Renal cortical epithelial cell (primary cell): ENCODE data around the gene RABGGTA. TPM values are rescaled to one million over a fixed set of nuclear protein-coding genes. Genes with fewer than 3 reads are reported as not detected.

Experiments
- DNase-seq: peaks from one replicate; pipeline ENCODE4 v3.0.0-alpha.2; 2011; ENCODE audit warnings: low read depth
- total RNA-seq: library from RNA; depleted of rRNA; stranded (reverse); fragments of >200 nt; gene quantifications from 2 replicates; pipeline ENCODE4 v1.2.3, GENCODE V29; 2014

RABGGTA gene
- total RNA-seq, 1 donor from 2014 or later: 25.2 TPM

DNA sequence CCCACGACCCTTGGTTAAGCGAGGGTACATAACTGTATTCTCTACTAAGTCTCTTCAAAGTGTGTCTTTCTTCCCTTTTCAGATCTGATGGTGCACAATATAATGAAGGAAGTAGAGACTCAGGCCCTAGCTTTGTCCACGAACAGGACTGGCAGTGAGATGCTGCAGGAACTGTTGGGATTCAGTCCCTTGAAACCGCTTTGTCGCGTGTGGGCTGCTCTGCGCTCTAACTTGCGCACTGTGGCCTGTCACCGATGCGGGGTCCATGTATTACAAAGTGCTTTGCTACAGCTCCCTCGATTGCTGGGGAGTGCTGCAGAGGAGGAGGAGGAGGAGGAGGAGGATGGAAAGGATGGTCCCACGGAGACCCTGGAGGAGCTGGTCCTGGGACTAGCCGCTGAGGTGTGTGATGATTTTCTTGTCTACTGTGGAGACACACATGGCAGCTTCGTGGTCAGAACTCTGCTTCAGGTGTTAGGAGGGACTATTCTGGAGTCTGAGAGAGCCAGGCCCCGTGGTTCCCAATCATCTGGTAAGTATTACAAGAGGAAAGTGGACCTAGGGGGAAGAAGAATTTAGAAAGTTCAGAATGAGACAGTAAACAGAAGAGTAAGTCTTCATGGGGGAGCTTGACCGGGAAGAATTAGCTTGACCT is 29.1 kb upstream of the RABGGTA start:
- no peak for DNase-seq

DNA sequence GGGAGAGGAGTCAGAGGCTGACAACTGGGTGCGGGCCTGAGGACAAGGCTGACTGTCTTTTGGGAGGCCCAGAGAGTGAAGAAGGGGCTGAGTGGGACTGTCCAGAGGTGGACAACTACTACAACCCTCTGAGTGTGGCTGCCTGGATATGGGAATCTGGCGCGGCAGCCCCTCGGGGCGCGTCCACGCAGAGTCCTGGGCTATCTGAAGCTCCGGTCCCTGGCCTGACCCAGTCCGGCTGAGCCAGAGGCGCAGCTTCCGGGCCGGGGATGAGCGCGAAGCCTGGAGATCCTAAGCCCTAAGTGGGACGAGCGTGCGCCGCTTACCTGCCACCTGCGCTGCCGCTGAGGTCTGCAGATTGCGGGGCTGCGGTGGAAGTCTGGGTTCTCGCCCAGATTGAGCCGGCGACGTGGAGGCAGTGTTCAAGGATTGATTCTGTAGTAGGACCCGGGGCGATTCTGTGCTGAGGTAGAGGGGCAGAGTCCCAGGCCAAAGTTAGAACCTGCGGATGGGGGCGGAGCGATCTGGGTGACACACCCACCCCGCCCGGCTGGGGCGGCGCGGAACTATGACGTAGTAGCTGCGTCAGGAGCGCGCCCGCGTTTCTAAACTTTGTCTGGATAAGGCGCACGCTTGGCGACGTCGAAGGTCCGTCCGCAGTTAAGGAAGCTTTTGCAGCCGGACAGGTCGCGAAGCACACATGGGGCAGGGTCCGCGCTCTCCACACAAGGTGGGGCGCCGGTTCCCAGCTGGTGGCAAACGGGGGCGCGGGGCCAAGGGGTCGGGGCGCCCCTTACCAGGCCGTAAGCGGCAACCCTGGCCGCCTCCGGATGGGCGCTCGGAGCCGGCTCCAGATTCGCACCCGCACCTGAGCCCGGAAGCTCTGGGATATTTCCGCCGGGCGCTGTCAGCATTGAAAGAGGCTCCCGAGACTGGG is 28.1 kb upstream of the RABGGTA start, which contains the start of the genes DHRS1 and NOP9:
TSS of gene DHRS1 (minus strand) at position 526 of the 937 bp plus-strand sequence. CDS start 674 bp downstream, outside the sequence.
TSS of gene NOP9 (plus strand) at position 596 of the 937 bp plus-strand sequence. CDS start at position 701, 105 bp downstream.
- peak; percentile 68 for DNase-seq

DNA sequence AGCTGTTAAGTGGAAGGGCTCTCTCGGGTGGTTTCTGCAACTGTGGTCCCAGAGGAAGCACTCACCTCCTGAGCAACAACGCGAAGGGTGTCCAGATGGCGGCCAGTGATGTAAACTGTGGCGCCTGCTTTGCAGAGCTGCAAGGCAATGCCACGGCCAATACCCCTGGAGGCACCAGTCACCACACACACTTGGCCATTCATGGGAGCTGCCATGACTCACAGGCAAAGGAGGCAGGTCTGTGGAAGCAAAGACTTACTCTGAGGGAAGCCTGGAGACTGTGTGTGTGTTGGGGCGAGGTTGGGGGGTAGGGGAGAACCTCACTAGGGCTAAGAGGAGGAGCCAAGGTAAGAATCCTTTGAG is 27.5 kb upstream of the RABGGTA start:
- peak; percentile 73 for DNase-seq

DNA sequence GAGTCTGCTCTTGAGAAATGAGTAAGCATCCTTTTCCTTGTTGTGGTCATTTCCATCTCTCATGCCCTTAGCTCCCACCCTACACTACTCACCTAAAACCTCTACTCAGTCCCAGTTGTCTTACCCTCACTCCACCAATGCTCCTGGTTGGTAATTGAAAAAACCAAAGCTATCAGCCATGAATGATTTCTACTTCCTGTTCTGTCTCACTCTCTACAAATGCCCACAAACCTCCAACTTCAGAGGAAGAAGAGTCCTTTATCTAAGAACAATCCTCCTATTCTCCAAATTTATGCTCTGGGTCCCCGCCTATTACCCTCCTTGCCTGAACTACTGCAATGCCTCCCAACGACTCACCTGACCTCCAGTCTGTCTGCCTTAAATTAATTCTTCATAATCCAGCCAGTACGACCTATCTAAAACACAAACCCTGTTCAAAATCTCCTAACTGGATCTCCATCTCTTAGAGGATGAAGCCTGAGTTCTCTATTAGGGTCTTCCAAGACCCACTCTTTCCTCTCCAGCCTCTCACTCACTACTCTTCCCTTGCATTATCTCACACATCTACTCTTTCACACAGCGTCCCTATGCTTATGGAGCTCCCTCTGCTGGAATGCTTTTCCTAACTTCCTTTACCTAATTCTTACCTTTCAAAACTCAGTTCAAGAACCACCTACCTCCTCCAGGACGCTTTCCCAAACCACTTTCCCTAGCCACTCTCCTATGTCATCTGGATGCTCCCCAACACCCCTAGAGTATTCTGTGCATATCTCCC is 26.0 kb upstream of the RABGGTA start:
- peak; percentile 49 for DNase-seq

DNA sequence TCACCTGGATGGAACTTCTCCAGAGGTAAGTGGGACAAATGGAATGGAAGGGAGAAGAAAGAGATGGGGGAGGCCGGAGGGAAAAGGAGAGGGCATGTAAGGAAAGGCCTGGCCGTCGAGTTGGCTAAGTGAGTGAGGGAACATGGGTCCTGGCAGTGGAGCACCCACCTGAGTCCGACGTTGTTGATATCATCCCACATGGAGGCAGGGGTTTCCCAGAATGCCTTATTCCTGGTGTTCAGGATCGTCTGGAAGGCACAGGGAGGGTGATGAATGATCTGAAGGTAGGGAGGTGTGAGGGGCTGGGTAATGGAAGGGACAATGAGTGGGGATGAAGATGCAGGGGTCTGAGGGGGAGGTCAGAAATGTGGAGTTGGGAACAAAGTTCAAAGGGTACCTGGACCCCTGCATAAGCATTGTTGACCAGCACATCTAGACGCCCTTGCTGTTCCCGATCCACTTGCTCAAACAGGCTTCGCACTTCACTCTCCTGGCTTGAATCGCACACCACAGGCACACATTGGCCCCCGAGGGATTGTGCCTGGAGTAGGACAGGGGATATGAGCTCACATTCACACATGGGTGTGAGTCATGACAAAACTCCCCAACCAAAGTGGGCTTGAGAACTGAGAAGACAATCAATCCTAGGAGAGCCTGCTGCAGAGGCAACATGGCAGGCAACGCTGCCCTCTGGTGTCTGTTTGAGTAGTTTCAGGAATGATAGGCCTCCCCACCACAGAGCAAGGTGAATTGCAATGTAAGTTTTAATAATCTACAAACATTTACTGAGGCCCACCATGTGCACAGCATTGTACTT is 25.2 kb upstream of the RABGGTA start:
- DNase-seq: peak; percentile 89

DNA sequence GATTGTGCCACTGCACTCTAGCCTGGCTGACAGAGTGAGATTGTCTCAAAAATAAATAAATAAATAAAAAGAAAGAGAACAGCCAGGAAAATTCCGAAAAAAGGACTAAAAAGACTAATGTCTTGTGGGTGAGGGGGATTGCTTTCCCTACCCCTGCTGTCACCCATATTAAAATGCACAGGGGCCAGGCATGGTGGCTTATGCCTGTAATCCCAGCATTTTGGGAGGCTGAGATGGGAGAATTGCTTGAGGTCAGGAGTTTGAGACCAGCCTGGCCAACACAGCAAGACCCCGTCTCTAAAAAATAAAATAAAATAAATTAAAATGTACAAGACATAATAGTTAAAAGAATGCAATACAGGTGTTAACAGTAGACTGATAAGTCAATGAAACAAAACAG is 22.1 kb upstream of the RABGGTA start:
- no peak for DNase-seq

DNA sequence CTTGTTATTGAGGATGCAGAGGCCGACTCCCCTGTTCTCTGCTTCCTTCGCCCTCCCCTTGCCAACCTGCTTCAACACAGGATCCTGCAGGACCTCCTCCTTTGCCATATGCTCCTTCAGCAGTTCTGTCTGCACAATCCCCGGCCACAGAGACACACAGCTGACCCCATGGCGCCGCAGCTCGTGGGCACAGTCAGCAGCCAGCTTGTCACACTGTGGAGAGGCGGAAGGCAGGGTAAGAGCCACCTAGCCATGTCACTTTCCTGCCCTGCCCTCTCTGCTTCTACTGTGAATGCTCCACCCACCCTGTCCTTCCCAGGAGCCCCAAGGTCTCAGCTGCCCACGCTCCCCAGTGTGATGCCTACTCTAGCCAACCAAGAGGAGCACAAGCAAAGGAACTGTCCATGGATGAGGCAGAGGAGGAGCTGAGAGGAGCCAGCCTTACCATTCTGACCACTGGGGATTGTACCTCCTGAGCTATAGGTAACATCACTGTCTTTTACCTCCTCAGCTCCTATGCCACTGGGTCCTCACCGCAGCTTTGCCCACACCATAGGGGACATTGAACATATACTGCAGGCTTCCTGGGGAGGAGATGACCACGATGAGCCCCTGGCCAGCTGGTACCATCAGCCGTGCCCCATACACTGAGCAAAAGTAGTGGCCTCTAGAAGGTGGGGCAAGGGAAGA is 20.9 kb upstream of the RABGGTA start:
- DNase-seq: no peak

DNA sequence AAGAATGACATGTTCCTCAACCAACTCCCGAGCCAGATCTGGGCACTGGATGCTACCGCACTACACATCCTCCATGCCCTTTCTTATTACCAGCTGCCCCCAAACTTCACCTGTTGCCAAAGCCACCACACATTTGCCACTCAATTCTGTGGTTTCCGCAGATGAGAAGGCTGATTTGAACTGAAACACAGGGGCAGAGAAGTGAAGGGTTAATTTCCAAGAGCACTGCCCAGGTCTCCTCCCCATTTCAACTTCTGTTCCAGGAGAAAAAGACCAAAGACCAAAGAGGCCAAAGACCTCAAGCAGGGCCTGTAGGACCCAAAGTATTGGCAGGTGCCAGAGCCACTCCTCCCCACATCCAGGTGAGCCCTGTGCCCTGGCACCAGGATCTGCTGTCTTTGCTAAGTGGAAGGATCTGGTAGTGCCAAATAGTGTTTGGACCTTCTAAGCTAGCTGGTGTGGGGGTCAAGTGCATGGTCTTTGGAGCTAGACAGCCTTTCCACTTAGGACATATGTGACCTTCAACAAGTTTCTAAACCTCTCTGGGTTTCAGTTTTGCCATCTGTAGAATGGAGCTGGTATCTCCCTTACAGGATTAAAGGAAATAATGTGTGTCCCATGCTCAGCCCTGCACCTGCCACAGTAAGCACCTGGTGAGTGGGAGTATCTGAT is 20.2 kb upstream of the RABGGTA start:
- DNase-seq: no peak

DNA sequence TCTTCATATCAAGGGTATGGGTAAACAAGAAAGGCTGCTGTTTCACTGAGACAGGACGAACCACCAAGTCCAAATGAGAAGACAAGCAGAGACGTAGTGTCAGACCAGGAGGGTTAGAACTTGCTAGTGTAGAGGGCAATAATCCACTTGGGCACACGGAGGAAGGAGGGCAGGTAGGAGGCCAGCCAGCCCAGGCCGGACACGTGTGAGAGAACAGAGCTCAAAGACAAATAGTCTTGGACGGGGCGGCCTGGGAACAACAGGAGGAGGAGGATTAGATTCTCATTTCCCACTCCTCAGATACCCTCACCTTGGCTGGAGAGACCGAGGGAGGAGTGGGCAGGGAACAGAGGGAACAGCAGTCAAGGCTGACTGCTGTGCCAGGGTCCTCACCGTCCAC is 19.3 kb upstream of the RABGGTA start:
- no peak for DNase-seq

DNA sequence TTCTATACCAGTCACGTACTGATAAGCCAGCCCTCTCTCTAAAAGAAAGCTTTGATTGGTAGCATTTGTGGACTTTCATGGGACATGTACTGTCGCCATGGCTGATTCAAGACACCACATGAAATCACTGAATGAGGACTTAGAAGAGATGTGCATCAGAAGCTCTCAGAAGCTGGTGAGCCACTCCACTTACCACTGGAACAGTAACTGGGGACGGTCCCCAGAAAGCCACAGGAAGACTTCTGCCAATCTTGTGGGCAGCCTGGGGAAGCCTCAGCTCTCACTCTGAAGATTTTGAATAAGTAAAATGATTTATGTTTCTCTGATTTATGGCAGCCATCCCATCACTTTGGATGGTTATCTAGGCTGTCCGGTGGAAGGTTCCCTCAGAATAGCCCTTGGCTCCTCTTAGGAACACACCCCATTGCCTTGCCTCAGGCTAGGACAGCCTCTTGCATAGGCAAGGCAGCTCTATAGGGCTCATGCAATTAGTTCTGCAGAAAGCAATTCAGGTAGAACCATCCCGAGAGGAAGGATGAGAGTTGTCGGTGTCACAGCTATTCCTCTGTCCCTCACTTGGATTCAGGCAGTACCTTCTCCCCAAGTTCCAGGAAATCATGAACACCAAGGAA is 18.4 kb upstream of the RABGGTA start:
- DNase-seq: no peak

DNA sequence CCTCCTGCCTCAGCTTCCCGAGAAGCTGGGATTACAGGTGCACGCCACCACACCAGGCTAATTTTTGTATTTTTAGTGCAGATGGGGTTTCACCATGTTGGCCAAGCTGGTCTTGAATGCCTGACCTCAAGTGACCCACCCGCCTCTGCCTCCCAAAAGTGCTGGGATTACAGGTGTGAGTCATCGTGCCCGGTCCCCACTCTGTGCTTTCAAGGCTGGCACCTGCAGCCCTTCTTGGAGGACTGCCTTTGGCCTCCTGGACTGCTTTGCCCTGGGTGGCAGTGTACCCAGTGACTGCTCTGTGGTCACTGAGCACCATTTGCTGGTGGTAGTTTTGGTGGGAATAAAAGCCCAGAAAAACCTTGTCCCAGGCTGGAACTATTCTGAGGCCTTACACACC is 15.6 kb upstream of the RABGGTA start:
- no peak for DNase-seq

DNA sequence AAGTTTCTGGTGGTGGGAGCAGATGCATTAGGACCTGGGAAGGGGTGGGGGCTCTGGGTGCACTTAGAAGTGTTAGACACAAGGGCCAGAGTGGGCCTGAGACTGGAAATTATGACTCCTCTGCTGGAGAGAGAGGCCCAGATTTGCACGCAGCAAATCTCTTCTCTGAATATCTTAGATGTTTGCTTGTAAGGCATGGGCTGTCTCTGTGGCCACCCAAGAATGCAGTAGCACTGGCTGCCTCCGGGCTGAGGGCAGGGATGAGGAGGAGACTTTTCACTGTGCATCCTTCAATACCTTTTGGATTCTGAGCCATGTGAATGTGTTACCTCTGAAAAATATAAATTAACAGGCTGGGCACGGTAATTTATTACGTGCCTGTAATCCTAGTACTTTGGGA is 14.0 kb upstream of the RABGGTA start:
- DNase-seq: no peak

DNA sequence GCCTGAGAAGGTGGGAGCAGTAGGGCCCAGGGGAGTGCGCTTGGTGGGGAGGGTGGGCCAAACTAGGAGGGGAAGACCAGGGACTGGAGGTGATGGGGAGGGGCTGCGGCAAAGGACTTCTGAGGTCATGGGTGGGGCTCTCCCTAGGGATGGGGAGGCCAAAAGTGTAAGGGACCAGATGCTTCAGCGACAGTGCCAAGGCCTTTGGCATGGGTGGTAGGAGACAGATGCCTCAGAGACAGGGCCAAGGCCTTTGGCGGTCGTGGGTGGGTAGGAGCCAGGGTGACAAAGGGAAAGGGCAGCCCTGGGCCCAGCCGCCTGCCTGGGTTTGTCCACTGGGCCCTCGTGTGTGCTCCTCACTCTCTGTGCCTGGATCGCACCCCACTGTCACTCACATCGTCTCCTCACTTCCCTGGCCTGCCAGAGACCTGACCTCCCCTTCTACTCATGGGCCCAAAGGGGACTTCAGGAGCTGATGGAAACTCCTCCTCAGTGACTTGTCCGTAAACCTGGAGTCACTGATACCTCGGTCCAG is 13.2 kb upstream of the RABGGTA start:
- DNase-seq: no peak

DNA sequence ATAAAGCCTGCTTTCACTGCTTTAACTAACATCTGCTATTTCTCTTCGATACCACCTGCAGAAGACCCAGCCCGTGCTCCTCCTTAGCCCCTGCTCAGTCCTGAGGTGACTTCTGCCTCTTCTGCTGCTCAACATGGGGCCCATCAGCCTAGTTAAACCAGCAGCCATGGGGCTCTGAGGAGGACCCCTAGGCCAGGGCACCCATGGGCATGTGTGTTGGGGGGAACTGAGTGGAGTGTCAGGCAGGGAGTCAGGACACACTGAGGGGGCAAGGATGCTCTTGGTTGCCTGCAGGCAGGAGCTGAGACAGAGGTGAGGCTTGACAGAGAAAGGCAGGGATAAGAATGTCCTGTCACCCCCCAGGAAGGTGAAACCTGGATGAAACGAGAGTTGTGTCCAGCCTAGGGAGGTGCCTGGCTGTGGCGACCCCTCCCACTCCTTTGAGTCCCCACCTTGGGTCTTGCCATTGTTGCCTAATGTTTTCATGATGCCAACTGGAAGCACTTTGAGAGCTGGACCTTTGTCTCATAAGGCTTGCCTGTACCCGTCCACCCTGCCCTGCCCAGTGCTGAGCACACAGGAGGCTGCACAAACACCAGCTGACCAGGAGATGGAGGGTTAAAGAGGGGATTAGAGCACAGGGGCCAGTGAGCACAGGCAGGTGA is 12.5 kb upstream of the RABGGTA start:
- DNase-seq: no peak

DNA sequence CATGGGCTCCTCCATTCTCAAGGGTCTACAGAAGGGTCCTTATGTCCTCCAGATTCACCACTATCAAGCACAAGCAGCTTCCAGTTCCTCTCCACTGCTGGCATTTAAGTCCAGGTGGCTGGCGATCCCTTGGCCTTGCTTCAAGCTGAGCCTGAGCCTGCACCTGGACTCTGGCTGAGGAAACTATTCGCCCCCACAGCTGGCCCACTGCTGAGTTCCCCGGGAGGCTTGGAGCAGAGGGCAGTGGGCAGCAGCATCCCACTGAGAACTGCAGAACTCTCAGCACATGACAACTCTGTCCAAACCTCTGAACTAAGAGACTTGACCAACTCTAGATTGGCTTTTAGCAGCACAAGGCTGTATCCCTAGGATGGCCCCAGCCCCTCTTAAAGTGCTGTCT is 11.3 kb upstream of the RABGGTA start:
- no peak for DNase-seq

DNA sequence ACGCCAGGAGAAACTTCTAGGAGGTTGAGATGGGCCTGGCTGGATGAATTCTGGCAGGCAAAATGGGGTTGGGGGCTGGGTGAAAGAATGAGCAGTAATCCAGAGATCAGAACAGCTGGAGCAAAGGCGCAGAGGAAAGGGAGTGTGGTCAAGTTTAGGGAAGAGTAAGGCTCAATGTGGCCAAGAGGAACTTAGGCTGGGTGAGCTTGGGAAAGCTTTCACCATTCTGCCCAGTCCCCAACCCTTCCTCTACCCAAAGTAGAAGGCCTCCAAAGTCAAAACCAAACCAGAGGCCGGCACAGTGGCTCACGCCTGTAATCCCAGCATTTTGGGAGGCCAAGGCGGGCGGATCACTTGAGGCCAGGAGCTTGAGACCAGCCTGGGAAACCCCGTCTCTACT is 10.2 kb upstream of the RABGGTA start:
- DNase-seq: no peak

DNA sequence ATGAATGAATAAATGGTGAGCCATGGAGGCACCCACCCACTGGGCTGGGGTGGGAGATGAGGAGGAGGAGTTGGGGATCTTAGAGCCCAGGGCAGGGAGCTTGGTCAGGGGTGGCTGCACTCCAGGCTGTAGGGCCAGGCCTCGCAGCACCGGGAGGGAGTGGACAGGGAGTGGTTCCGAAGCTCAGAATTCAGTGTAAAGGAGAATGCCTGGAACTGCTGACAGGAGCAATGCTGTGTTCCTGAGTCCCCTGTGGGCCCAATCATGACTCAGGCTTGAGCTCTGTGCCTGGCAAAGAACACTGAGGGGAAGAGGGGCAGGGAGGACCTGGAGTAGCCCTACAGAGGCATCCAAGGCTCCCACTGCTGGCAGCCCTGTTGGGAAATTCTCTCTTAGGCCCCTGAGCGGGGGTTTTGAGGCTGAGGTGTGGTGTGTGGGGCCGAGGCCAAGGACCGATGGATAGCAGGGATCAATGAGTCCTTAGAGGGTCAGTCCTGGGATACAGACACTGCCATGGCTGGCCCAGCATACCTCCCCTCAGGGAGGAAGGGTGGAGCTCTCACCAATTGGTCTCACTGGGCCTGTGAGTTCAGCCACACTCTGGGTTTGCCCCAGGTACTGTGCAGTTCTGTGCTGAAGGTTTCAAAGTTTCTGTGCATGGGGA is 9.5 kb upstream of the RABGGTA start:
- peak; percentile 11 for DNase-seq
